ENCODE results near the gene SETBP1. TPM values are rescaled to one million over a fixed set of nuclear protein-coding genes. Genes with fewer than 3 reads are reported as not detected.

Gene SETBP1
- total RNA-seq, 1 donor from 2014 or later, result 12.4 TPM

- H3K9ac ChIP-seq (ENCODE audit: low read length), result no peak overlapping the region
- Mint-ChIP-seq H3K4me1 (ENCODE audit: low read depth, unreplicated experiment) (no peaks in the 10 kb centered on the region), H3K4me3 (ENCODE audit: unreplicated experiment) (no peak overlapping the region), H3K27ac (ENCODE audit: unreplicated experiment) (no peak overlapping the region), H3K36me3 (ENCODE audit: low read depth, unreplicated experiment) (no peaks in the 10 kb centered on the region), H3K9me3 (ENCODE audit: unreplicated experiment) (no peaks in the 10 kb centered on the region), H3K27me3 (ENCODE audit: low read depth, unreplicated experiment) (peaks cover 5% of the 10 kb centered on the region)
- no peaks in the 10 kb centered on the region for H4K20me1 ChIP-seq (ENCODE audit: insufficient read depth, low read length)
- H3K4me1 ChIP-seq (ENCODE audit: insufficient read depth, low read length), result no peaks in the 10 kb centered on the region
- FAIRE-seq, result no peak
- no peak overlapping the region for H3K27ac ChIP-seq (ENCODE audit: low read depth, low read length)
- TF ChIP-seq EZH2 (IDR thresholded peaks at IDR 0.05; ENCODE audit: insufficient read depth, low read length) (no peak), CTCF (IDR thresholded peaks at IDR 0.05; ENCODE audit: insufficient read depth, low read depth, low read length) (no peak)
- H3K27me3 ChIP-seq (ENCODE audit: insufficient read depth, low read length), result no peaks in the 10 kb centered on the region
- no peaks in the 10 kb centered on the region for H3K9me3 ChIP-seq (ENCODE audit: insufficient read depth, low read depth, low read length)
- H3K79me2 ChIP-seq (ENCODE audit: insufficient read depth, low read length), result no peaks in the 10 kb centered on the region
- no peak overlapping the region for H3K4me2 ChIP-seq (ENCODE audit: low read length)
- H3K36me3 ChIP-seq (ENCODE audit: insufficient read depth, low read length), result no peaks in the 10 kb centered on the region
- no peak overlapping the region for H2AFZ ChIP-seq (ENCODE audit: low read depth, low read length)
- no peak for DNase-seq (ENCODE audit: low read depth)
- H3K4me3 ChIP-seq (ENCODE audit: insufficient read depth, low read depth, low read length), result no peak overlapping the region
Observed at GRCh38 chr18:45081566-45082181, 401.0 kb downstream of the SETBP1 start.

GRCh38 chr18:45083226-45083855 is 402.7 kb downstream of the SETBP1 start:
- H3K4me3 ChIP-seq (ENCODE audit: insufficient read depth, low read depth, low read length), result no peak overlapping the region
- no peaks in the 10 kb centered on the region for H3K36me3 ChIP-seq (ENCODE audit: insufficient read depth, low read length)
- TF ChIP-seq CTCF (IDR thresholded peaks at IDR 0.05; ENCODE audit: insufficient read depth, low read depth, low read length) (no peak), EZH2 (IDR thresholded peaks at IDR 0.05; ENCODE audit: insufficient read depth, low read length) (no peak)
- Mint-ChIP-seq H3K4me1 (ENCODE audit: low read depth, unreplicated experiment) (no peaks in the 10 kb centered on the region), H3K36me3 (ENCODE audit: low read depth, unreplicated experiment) (no peaks in the 10 kb centered on the region), H3K9me3 (ENCODE audit: unreplicated experiment) (no peaks in the 10 kb centered on the region), H3K4me3 (ENCODE audit: unreplicated experiment) (no peak overlapping the region), H3K27ac (ENCODE audit: unreplicated experiment) (no peak overlapping the region), H3K27me3 (ENCODE audit: low read depth, unreplicated experiment) (peaks cover 5% of the 10 kb centered on the region)
- H3K9me3 ChIP-seq (ENCODE audit: insufficient read depth, low read depth, low read length), result no peaks in the 10 kb centered on the region
- DNase-seq (ENCODE audit: low read depth), result no peak
- no peak for FAIRE-seq
- no peak overlapping the region for H3K4me2 ChIP-seq (ENCODE audit: low read length)
- no peaks in the 10 kb centered on the region for H3K79me2 ChIP-seq (ENCODE audit: insufficient read depth, low read length)
- H4K20me1 ChIP-seq (ENCODE audit: insufficient read depth, low read length), result no peaks in the 10 kb centered on the region
- H2AFZ ChIP-seq (ENCODE audit: low read depth, low read length), result no peak overlapping the region
- H3K9ac ChIP-seq (ENCODE audit: low read length), result no peak overlapping the region
- no peak overlapping the region for H3K27ac ChIP-seq (ENCODE audit: low read depth, low read length)
- H3K4me1 ChIP-seq (ENCODE audit: insufficient read depth, low read length), result no peaks in the 10 kb centered on the region
- no peaks in the 10 kb centered on the region for H3K27me3 ChIP-seq (ENCODE audit: insufficient read depth, low read length)

- Histone ChIP-seq H3K4me3 (ENCODE audit: insufficient read depth, low read depth, low read length) (no peak overlapping the region), H3K27me3 (ENCODE audit: insufficient read depth, low read length) (no peaks in the 10 kb centered on the region), H3K4me1 (ENCODE audit: insufficient read depth, low read length) (no peaks in the 10 kb centered on the region), H3K9me3 (ENCODE audit: insufficient read depth, low read depth, low read length) (no peaks in the 10 kb centered on the region), H3K27ac (ENCODE audit: low read depth, low read length) (no peak overlapping the region), H3K9ac (ENCODE audit: low read length) (no peak overlapping the region), H4K20me1 (ENCODE audit: insufficient read depth, low read length) (no peaks in the 10 kb centered on the region), H3K79me2 (ENCODE audit: insufficient read depth, low read length) (no peaks in the 10 kb centered on the region), H3K36me3 (ENCODE audit: insufficient read depth, low read length) (no peaks in the 10 kb centered on the region), H3K4me2 (ENCODE audit: low read length) (no peak overlapping the region), H2AFZ (ENCODE audit: low read depth, low read length) (no peak overlapping the region)
- Mint-ChIP-seq H3K36me3 (ENCODE audit: low read depth, unreplicated experiment) (no peaks in the 10 kb centered on the region), H3K4me3 (ENCODE audit: unreplicated experiment) (no peak overlapping the region), H3K9me3 (ENCODE audit: unreplicated experiment) (no peaks in the 10 kb centered on the region), H3K4me1 (ENCODE audit: low read depth, unreplicated experiment) (no peaks in the 10 kb centered on the region), H3K27ac (ENCODE audit: unreplicated experiment) (no peak overlapping the region), H3K27me3 (ENCODE audit: low read depth, unreplicated experiment) (peaks cover 5% of the 10 kb centered on the region)
- TF ChIP-seq CTCF (IDR thresholded peaks at IDR 0.05; ENCODE audit: insufficient read depth, low read depth, low read length), result no peak
- no peak for TF ChIP-seq EZH2 (IDR thresholded peaks at IDR 0.05; ENCODE audit: insufficient read depth, low read length)
- FAIRE-seq, result no peak
- DNase-seq (ENCODE audit: low read depth), result no peak
Observed at GRCh38 chr18:45084206-45084605, 403.5 kb downstream of the SETBP1 start.

Data from astrocyte (in vitro differentiated cells and primary cell).